SK-N-SH treated with all-trans-retinoic acid at 6 μM for 48 hours (cell line): ENCODE data around the gene CDPF1.

Source experiments
- CSDC2 ChIP-seq: fragments of 250-450 bp; sonication (Bioruptor Pico); IDR thresholded peaks from 2 replicates; pipeline ENCODE4 v1.5.0; 2020; ENCODE audit warnings: mild to moderate bottlenecking, moderate library complexity
- PPARA ChIP-seq: fragments of 250-450 bp; sonication (Bioruptor Pico); IDR thresholded peaks from 2 replicates; pipeline ENCODE4 v1.5.0; 2020; ENCODE audit warnings: mild to moderate bottlenecking, borderline replicate concordance
- TOX ChIP-seq: fragments of 250-450 bp; sonication (Bioruptor Pico); IDR thresholded peaks from 2 replicates; pipeline ENCODE4 v1.8.0; 2021; ENCODE audit warnings: mild to moderate bottlenecking, moderate library complexity, borderline replicate concordance
- ZFP30 ChIP-seq: fragments of 450-650 bp; formaldehyde crosslinking; IDR thresholded peaks from 2 replicates; pipeline ENCODE4 v1.5.0; 2022; ENCODE audit warnings: mild to moderate bottlenecking, moderate library complexity
- ZNF70 ChIP-seq: fragments of 450-650 bp; formaldehyde crosslinking; IDR thresholded peaks from 2 replicates; pipeline ENCODE4 v1.5.0; 2020; ENCODE audit warnings: mild to moderate bottlenecking, moderate library complexity
- TF ChIP-seq, protein P1 (sequence below): fragments of 250-450 bp; sonication (Bioruptor Pico); IDR thresholded peaks from 2 replicates; pipeline ENCODE4 v1.5.1; 2020; ENCODE audit warnings: low read depth, mild to moderate bottlenecking, moderate library complexity
- TF ChIP-seq, protein P2 (sequence below): fragments of 250-450 bp; sonication (Bioruptor Pico); IDR thresholded peaks from 2 replicates; pipeline ENCODE4 v1.8.0; 2021; ENCODE audit warnings: low read depth, mild to moderate bottlenecking, moderate library complexity, borderline replicate concordance

DNA sequence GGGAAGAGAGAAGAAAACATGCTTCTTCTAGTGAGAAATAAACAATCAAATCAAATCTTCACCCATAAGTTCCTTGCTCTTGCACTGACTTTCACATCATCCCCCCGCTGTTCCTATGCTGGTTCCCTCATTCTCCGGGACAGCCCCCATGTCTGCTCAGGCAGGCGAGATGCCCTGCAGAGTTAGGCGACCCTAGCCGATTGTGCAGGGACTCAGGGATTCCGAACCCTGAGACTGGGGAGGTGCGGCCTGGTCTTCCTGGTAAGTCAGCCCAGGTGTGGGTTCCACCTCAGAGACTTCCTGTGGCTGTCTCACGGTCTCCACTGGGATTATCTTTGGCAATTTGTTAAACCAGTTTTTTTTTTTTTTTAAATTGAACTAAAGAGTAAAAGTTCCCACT lies 24.3 kb upstream of the CDPF1 start:
- no peak for TF ChIP-seq TOX (CRISPR knock-in tag)
- TF ChIP-seq, protein P1, sequence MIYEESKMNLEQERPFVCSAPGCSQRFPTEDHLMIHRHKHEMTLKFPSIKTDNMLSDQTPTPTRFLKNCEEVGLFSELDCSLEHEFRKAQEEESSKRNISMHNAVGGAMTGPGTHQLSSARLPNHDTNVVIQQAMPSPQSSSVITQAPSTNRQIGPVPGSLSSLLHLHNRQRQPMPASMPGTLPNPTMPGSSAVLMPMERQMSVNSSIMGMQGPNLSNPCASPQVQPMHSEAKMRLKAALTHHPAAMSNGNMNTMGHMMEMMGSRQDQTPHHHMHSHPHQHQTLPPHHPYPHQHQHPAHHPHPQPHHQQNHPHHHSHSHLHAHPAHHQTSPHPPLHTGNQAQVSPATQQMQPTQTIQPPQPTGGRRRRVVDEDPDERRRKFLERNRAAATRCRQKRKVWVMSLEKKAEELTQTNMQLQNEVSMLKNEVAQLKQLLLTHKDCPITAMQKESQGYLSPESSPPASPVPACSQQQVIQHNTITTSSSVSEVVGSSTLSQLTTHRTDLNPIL (CRISPR knock-in tag): no peak
- TF ChIP-seq, protein P2, sequence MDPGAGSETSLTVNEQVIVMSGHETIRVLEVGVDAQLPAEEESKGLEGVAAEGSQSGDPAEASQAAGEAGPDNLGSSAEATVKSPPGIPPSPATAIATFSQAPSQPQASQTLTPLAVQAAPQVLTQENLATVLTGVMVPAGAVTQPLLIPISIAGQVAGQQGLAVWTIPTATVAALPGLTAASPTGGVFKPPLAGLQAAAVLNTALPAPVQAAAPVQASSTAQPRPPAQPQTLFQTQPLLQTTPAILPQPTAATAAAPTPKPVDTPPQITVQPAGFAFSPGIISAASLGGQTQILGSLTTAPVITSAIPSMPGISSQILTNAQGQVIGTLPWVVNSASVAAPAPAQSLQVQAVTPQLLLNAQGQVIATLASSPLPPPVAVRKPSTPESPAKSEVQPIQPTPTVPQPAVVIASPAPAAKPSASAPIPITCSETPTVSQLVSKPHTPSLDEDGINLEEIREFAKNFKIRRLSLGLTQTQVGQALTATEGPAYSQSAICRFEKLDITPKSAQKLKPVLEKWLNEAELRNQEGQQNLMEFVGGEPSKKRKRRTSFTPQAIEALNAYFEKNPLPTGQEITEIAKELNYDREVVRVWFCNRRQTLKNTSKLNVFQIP (CRISPR knock-in tag): no peak
- no peak for TF ChIP-seq CSDC2 (CRISPR knock-in tag)
- TF ChIP-seq PPARA: no peak
- TF ChIP-seq ZNF70: no peak
- TF ChIP-seq ZFP30 (CRISPR knock-in tag): no peak
